GM18951 (cell line): ENCODE results near the gene CLUH.

Source experiments
- POLR2A ChIP-seq: IDR thresholded peaks from 4 replicates; pipeline ENCODE4 v1.6.1; 2011; ENCODE audit warnings: mild to moderate bottlenecking; ENCODE audit not compliant: insufficient read length, insufficient read depth; ENCODE audit errors: extremely low read depth
- in situ Hi-C: fragments of 300-500 bp; cut with MboI; formaldehyde crosslinking; loops from one replicate; pipeline ENCODE4 v1.12.0; 2022; ENCODE audit warnings: low sequenced_read_pairs, mixed read lengths, inconsistent platforms; ENCODE audit not compliant: unreplicated experiment

Gene CLUH

DNA sequence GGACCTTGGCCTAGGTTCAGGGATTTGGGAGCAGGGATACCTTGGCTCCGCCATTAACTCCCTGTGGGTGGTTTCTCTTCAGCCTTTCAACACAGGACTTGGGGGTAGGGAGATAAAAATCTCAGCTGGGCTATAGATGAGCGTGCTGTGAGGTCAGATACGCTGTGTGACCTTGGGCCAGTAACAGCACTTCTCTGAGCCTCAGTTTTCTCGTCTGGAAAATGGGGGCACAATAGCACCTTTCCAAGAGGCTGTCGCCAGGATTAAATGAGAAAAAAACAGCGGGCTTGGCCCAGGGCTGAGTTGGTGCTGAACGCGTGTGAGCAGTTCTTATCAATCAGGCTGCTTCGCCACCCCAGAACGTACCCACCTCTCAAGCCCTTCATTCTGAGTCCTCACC lies 20.2 kb upstream of the CLUH start:
- no peak for TF ChIP-seq POLR2A
- in situ Hi-C loops, result no loop called here

DNA sequence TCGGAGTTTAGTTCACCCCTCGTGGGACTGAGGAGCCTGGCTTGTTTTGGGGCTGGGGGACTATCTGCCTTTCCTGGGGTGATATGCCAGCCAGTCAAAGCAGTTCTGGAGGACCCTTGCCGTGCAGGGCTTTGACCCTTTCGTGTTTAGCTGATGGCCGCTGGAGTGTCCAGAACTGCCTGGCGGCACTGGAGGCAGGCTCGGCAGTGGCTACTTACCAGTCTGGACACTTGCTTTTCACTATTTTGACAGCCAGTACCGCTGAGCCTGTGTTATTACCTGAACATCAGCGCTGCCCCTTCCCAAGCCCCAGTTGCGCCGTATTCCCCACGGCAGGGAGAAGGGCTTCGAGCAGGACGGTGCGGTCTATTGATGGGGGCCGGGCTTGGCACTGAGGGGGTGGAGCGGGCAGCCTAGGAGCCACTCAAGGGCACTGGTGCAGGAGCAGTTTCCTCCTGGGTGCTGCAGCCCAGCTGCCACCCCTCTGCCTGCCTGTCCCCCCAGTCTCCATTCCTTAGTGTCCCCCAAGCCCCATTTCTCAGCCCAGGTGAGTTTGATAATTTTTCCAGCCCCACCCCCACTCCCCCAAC lies 19.3 kb upstream of the CLUH start:
- TF ChIP-seq POLR2A, result no peak
- in situ Hi-C loops, result no loop called here

DNA sequence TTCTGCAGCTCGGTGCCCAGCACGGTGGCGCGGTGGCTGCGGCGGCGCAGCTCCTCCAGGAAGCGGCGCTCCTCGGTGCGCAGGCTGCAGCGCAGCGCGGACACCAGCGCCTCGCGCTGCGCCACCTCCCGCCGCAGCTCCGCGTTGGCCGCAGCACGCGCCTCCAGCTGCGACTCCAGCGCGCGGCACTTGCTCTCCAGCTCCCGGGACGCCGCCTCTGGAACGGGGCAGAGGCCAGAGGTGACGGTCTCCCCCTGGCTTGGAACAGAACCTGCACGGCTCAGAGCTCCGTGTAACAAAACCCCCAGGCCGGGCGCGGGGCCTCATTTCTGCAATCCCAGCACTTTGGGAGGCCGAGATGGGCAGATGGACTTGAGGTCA lies 13.2 kb upstream of the CLUH start:
- in situ Hi-C loops, result no loop called here
- TF ChIP-seq POLR2A, result no peak

DNA sequence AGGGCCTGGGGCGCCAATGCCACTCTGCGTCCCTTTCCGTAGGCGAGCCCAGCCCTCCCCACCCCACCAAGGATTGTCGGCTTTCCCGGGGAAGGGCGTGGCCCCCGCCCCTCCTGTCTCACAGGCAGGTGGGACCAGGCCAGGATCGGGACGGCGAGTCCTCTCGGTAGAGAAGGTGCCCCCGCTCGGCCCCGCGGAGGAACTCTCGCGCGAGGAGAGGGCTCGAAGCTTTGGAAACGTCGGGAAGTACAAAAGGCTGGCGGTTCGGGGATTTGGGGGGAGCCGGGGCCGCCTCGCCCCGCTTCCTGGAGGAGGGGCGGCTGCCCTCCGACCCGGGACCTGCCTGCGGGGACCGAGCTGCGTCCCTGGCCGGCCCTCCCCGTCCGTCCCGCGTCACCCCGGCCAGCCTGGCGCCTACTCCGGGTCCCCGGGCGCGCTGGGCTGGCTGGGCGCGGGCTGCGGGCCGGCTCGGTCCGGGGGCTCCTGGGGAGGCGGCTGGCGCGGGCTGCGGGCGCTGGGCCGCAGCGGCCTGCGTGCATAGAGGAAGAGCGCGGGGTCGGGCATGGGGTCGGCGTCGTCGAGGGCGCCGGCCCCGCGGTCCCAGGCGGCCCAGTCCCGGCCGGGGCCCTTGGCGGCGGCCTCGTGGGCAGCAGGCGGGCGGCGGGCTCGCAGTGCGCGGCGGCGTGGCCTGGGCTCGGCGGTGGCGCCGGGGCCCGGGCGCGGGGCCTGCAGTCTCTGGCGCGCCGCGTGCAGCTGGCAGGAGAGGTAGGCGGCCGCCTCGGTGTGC lies 12.6 kb upstream of the CLUH start:
- TF ChIP-seq POLR2A, result no peak
- in situ Hi-C loops, result no loop called here

DNA sequence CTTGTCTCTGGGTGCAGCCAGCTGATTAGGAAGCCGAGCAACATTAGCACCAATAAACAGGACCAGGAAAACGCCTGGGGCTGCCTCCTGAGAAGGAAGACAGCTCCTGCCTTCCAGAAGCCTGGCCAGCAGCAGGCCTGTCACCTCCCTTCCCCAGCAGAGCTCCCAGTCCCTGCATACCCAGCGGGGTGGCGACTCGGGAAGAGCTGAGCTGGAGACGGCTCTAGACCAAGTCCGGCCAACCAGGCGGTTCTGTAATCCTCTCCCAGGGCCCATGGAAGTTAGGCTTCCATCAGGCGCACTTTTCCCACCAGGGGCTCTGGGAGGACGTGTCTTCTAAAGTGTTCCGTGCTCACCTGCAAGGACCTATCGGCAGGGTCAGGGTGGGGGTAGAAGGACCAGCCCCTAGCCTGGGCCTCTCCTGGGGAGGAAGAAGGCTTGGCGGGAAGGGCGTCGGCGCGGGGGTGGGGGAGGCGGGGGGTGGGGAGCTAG lies 12.0 kb upstream of the CLUH start:
- in situ Hi-C loops, result no loop called here

DNA sequence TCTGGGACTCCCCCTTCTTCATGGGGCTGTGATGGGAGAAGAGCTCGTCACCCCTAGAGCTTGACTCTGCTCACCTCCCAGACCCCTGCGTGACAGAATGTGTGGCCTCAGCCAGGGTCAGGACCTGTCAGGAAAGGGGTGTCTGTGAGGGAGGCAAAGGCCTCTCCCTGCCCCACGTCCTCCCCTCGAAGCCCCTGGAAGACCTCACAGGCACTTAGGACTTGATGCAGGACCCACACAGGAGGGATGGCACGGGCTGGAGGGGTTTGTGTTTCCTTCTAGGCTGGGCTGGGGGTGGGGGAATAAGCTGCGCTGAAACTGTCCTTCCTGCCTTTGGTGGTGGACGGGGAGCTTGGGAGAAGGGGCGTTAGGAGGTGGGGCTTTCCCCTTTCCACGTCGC lies 11.0 kb upstream of the CLUH start:
- in situ Hi-C loops, result no loop called here
- TF ChIP-seq POLR2A, result no peak

More for the DNA sequence above, 12.0 kb upstream of the CLUH start:
- no peak for TF ChIP-seq POLR2A

DNA sequence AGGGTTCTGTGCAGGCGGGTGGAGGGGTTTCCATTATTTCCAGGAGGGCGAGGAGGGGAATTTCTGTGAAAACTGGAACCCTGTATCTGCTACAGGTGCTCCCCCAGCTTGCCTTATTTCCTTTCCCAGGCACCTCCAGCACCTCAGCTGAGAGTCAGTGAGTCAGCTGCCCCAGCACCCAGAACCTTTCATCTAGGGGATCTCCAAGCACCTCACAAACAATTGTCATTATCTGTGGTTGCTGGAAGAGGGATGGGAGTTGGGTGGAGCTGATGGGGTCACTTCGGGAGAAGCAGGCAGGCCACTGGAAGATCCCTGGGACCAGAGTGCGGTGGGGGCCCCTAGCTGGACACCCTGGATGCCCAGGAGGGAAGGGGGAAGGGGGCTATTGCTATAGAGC lies 10.0 kb upstream of the CLUH start:
- in situ Hi-C loops, result no loop called here
- no peak for TF ChIP-seq POLR2A

DNA sequence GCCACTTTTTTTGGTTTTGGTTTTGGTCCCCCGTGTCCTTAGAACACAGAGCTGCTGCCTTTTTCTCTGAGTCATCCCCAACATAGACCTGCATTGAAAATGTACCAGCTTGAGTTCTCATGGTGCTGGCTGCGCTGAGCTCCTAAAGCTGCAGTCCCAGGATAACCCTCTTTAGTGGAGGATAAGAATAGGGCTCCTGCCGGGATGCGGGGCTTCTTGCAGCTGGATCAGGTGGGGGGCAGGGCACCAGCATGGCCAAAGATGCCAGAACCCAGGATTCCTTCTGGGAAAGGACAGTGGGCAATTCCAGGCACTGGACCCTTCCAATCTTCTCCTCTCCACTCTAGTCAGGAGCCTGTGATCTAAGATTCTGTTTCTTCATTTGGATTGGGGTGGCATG lies 8.3 kb upstream of the CLUH start:
- in situ Hi-C loops, result no loop called here

DNA sequence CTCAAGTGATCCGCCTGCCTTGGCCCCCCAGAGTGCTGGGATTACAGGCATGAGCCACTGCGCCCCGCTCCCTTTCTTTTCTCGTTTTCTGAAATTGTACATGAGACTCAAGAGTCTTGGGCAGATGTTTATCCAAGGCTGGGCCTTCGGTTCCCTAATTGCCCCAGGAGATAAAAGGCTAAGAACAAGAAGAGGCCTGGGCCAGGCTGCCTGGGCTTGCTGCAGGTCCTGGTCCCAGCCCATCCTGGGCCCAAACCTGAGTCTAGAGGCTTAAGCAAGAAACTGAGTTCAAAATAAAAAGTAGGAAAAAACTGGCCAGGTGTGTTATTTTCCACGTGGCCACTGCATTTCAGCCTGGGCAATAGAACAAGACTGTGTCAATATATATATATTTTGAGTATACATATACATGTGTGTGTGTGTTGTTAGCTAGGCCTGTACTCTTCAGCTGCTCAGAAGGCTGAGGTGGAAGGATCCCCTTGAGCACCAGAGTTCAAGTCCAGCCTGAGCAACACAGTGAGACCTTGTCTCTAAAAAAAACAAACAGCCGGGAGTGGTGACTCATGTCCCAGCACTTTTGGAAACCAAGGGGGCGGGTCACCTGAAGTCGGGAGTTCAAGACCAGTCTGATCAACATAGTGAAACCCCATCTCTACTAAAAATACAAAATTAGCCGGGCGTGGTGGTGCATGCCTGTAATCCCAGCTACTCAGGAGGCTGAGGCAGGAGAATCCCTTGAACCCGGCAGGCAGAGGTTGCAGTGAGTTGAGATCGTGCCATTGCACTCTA lies 6.8 kb upstream of the CLUH start:
- no peak for TF ChIP-seq POLR2A
- in situ Hi-C loops, result no loop called here

More for the DNA sequence above, 8.3 kb upstream of the CLUH start:
- TF ChIP-seq POLR2A, result no peak

DNA sequence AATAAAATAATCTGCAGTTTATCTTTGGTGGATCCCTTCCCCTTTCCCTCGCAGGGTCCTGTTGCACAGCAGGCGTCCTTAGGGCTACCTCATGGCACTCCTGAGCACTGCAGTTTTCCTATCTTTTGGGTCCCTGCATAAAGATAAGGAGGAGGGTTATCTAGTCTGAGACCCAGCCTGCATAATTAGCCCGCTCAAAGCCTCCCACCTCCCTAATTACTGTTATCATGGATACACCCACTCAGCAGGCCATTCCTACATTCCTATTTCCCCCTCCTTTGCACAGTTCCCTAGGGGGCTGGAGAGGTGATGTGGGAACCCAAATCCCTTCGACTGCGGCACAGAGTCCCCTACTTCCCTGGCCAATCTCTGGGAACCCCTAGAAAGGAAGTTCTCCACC lies 5.1 kb upstream of the CLUH start:
- in situ Hi-C loops, result no loop called here
- no peak for TF ChIP-seq POLR2A

DNA sequence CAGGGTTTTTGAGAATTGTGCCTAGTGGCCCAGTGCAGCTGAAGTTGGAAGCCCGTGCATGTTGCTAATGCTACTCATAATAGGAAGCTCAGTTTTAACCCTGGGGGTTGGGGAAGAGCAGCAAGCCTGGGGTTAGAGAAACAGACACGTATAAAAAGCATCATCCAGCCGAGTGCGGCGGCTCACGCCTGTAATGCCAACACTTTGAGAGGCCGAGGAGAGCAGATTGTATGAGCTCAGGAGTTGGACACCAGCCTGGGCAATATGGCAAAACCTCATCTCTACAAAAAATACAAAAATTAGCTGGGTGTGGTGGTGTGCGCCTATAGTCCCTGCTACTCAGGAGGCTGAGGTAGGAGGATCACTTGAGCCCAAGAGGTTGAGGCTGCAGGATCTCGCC lies 2.3 kb upstream of the CLUH start:
- no peak for TF ChIP-seq POLR2A
- in situ Hi-C loops, result no loop called here

DNA sequence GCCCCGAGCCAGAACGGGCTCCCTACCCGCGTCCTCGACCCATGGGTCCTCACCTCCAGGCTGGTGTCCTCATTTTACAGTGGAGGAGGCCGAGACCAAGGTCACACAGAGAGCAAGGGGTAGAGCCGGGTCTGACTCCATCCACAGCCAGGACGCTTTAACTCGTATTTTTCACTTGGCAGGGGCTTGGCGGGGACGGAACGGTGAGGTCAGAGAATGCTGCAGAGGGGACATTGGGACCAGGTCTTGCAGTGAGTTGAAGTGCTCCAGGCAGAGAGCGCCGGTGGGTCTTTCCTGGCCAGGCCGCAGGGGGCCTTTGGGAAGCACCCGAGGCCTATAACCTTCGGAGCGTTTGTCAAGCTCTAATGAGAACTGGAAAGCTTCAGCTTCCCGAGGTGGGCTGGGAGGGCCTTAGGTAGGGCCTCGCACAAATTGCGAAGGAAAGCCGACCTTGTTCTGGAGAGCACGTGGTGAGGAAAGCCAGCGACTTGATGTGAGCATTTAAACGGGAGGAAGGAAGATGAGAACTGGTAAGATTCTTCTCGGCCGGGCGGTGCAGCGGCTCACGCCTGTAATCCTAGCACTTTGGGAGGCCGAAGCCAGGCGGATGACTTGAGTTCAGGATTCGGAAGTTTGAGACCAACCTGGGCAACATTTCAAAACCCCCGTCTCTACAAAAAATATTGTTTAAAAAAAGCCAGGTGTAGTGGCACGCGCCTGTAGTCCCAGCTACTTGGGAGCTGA lies 908 bp upstream of the CLUH start:
- in situ Hi-C loops, result no loop called here
- TF ChIP-seq POLR2A, result no peak
